Activated T-helper 1 cell treated with anti-CD3 and anti-CD28 coated beads, Interleukin-12 subunit alpha, Interleukin-12 subunit beta, Interleukin-2, Interleukin-4 antibody, amounts not matched to agents 30 ng/mL and 10 ng/mL and 1 ng/mL, durations not matched to agents 14 hours and 24 hours and 36 hours (primary cell): ENCODE results near the gene SDF2L1. TPM values are rescaled to one million over a fixed set of nuclear protein-coding genes. Genes with fewer than 3 reads are reported as not detected.
"Not testable (repeated sequence)": the region's sequence is repeated elsewhere in the genome, so short reads cannot be mapped to it uniquely, and the experiment has no call there.

Source experiments
- DNase-seq: peaks from one replicate; pipeline ENCODE4 v3.0.0; 2021; ENCODE audit warnings: low spot score
- H3K27ac Mint-ChIP-seq: one replicate; pipeline ENCODE4 v1.8.0; 2021; ENCODE audit warnings: mild to moderate bottlenecking, mixed read lengths
- H3K27me3 Mint-ChIP-seq: one replicate; pipeline ENCODE4 v1.8.0; 2022; ENCODE audit warnings: mild to moderate bottlenecking, moderate library complexity, mixed read lengths; ENCODE audit not compliant: insufficient read depth
- H3K36me3 Mint-ChIP-seq: one replicate; pipeline ENCODE4 v1.8.0; 2021; ENCODE audit warnings: low read depth, mixed read lengths
- H3K4me1 Mint-ChIP-seq: one replicate; pipeline ENCODE4 v1.8.0; 2021; ENCODE audit warnings: low read depth, mixed read lengths
- H3K4me3 Mint-ChIP-seq: one replicate; pipeline ENCODE4 v1.8.0; 2021; ENCODE audit warnings: mild to moderate bottlenecking, moderate library complexity, mixed read lengths
- H3K9me3 Mint-ChIP-seq: one replicate; pipeline ENCODE4 v1.8.0; 2021; ENCODE audit warnings: mixed read lengths
- intact Hi-C: fragments of 100-400 bp; cut with micrococcal nuclease; formaldehyde crosslinking; loops from one replicate; pipeline ENCODE4 v1.15.1; 2024
- total RNA-seq: library from RNA; stranded (reverse); gene quantifications from 2 replicates; pipeline ENCODE4 v1.2.3, GENCODE V29; 2022

SDF2L1 gene
- total RNA-seq, 1 donor from 2014 or later = 98.8 TPM

- intact Hi-C loops = no loop called here
- Mint-ChIP-seq H3K36me3 (peaks cover 12% of the 10 kb centered on the region), H3K27me3 (no peaks in the 10 kb centered on the region), H3K4me1 (no peaks in the 10 kb centered on the region), H3K9me3 (no peaks in the 10 kb centered on the region), H3K27ac (no peak overlapping the region), H3K4me3 (no peak overlapping the region)
- no peak for DNase-seq
These were observed 40.5 kb downstream of the SDF2L1 start for GRCh38 chr22:21682385-21683175.

GRCh38 chr22:21683401-21683811 is 41.3 kb downstream of the SDF2L1 start:
- no peaks in the 10 kb centered on the region for H3K4me1 Mint-ChIP-seq
- H3K9me3 Mint-ChIP-seq = no peaks in the 10 kb centered on the region
- peaks cover 12% of the 10 kb centered on the region for H3K36me3 Mint-ChIP-seq
- no peak for DNase-seq
- no peak overlapping the region for H3K27ac Mint-ChIP-seq
- intact Hi-C loops = no loop called here
- H3K27me3 Mint-ChIP-seq = no peaks in the 10 kb centered on the region
- no peak overlapping the region for H3K4me3 Mint-ChIP-seq

GRCh38 chr22:21684492-21685163 is 42.5 kb downstream of the SDF2L1 start:
- Mint-ChIP-seq H3K27me3 (no peaks in the 10 kb centered on the region), H3K36me3 (peaks cover 13% of the 10 kb centered on the region), H3K4me3 (no peak overlapping the region), H3K4me1 (peaks cover 3% of the 10 kb centered on the region), H3K9me3 (no peaks in the 10 kb centered on the region), H3K27ac (no peak overlapping the region)
- no peak for DNase-seq
- intact Hi-C loops = no loop called here

GRCh38 chr22:21685164-21685513 is 43.0 kb downstream of the SDF2L1 start:
- DNase-seq = no peak
- no peaks in the 10 kb centered on the region for H3K27me3 Mint-ChIP-seq
- no peak overlapping the region for H3K4me3 Mint-ChIP-seq
- H3K9me3 Mint-ChIP-seq = no peaks in the 10 kb centered on the region
- no peak overlapping the region for H3K27ac Mint-ChIP-seq
- H3K4me1 Mint-ChIP-seq = peaks cover 6% of the 10 kb centered on the region
- intact Hi-C loops = no loop called here
- peaks cover 14% of the 10 kb centered on the region for H3K36me3 Mint-ChIP-seq

- Mint-ChIP-seq H3K36me3 (peaks cover 19% of the 10 kb centered on the region), H3K4me3 (no peak overlapping the region), H3K27me3 (no peaks in the 10 kb centered on the region), H3K9me3 (no peaks in the 10 kb centered on the region), H3K27ac (no peak overlapping the region), H3K4me1 (peaks cover 12% of the 10 kb centered on the region)
- intact Hi-C loops = no loop called here
- no peak for DNase-seq
These were observed 44.1 kb downstream of the SDF2L1 start for GRCh38 chr22:21686193-21686608.

GRCh38 chr22:21686634-21687393 is 44.7 kb downstream of the SDF2L1 start:
- no peak overlapping the region for H3K27ac Mint-ChIP-seq
- H3K36me3 Mint-ChIP-seq = peaks cover 21% of the 10 kb centered on the region
- H3K9me3 Mint-ChIP-seq = no peaks in the 10 kb centered on the region
- no peaks in the 10 kb centered on the region for H3K27me3 Mint-ChIP-seq
- DNase-seq = no peak
- intact Hi-C loops = no loop called here
- H3K4me1 Mint-ChIP-seq = peaks cover 12% of the 10 kb centered on the region
- H3K4me3 Mint-ChIP-seq = no peak overlapping the region

GRCh38 chr22:21687685-21688259 is 45.7 kb downstream of the SDF2L1 start:
- H3K36me3 Mint-ChIP-seq = peaks cover 21% of the 10 kb centered on the region
- no peak for DNase-seq
- H3K27me3 Mint-ChIP-seq = no peaks in the 10 kb centered on the region
- no peak overlapping the region for H3K27ac Mint-ChIP-seq
- no peaks in the 10 kb centered on the region for H3K9me3 Mint-ChIP-seq
- H3K4me3 Mint-ChIP-seq = no peak overlapping the region
- intact Hi-C loops = no loop called here
- H3K4me1 Mint-ChIP-seq = peaks cover 12% of the 10 kb centered on the region

- Mint-ChIP-seq H3K4me1 (peaks cover 12% of the 10 kb centered on the region), H3K27ac (no peak overlapping the region), H3K4me3 (no peak overlapping the region), H3K36me3 (peaks cover 22% of the 10 kb centered on the region), H3K27me3 (no peaks in the 10 kb centered on the region), H3K9me3 (no peaks in the 10 kb centered on the region)
- intact Hi-C loops = no loop called here
- no peak for DNase-seq
These were observed 46.2 kb downstream of the SDF2L1 start for GRCh38 chr22:21688341-21688705.

- H3K36me3 Mint-ChIP-seq = peaks cover 23% of the 10 kb centered on the region
- no peak overlapping the region for H3K4me3 Mint-ChIP-seq
- no peaks in the 10 kb centered on the region for H3K9me3 Mint-ChIP-seq
- no peak overlapping the region for H3K27ac Mint-ChIP-seq
- intact Hi-C loops = no loop called here
- no peaks in the 10 kb centered on the region for H3K27me3 Mint-ChIP-seq
- peaks cover 12% of the 10 kb centered on the region for H3K4me1 Mint-ChIP-seq
- DNase-seq = no peak
These were observed 46.7 kb downstream of the SDF2L1 start for GRCh38 chr22:21688706-21689381.

GRCh38 chr22:21690401-21690801 is 48.3 kb downstream of the SDF2L1 start:
- Mint-ChIP-seq H3K27ac (peak overlapping the region; percentile 66), H3K4me1 (peaks cover 12% of the 10 kb centered on the region), H3K9me3 (no peaks in the 10 kb centered on the region), H3K36me3 (peaks cover 18% of the 10 kb centered on the region), H3K4me3 (no peak overlapping the region), H3K27me3 (no peaks in the 10 kb centered on the region)
- intact Hi-C loops = no loop called here
- no peak for DNase-seq

- Mint-ChIP-seq H3K36me3 (peaks cover 25% of the 10 kb centered on the region), H3K27ac (no peak overlapping the region)
- intact Hi-C loops = no loop called here
These were observed 49.7 kb downstream of the SDF2L1 start for GRCh38 chr22:21691816-21692215.

GRCh38 chr22:21692856-21693255 is 50.8 kb downstream of the SDF2L1 start:
- H3K27ac Mint-ChIP-seq, intact Hi-C loops: not testable (repeated sequence)

More at GRCh38 chr22:21691816-21692215, 49.7 kb downstream of the SDF2L1 start:
- DNase-seq = no peak
- Mint-ChIP-seq H3K4me3 (no peak overlapping the region), H3K4me1 (peaks cover 12% of the 10 kb centered on the region), H3K27me3 (no peaks in the 10 kb centered on the region), H3K9me3 (no peaks in the 10 kb centered on the region)

More at GRCh38 chr22:21692856-21693255, 50.8 kb downstream of the SDF2L1 start:
- not testable (repeated sequence) for H3K27me3 Mint-ChIP-seq, DNase-seq, H3K4me3 Mint-ChIP-seq, H3K9me3 Mint-ChIP-seq
- Mint-ChIP-seq H3K4me1 (peaks cover 12% of the 10 kb centered on the region), H3K36me3 (peaks cover 28% of the 10 kb centered on the region)
